PC-3 (cell line): ENCODE data around the gene TTLL1. TPM values are rescaled to one million over a fixed set of nuclear protein-coding genes. Genes with fewer than 3 reads are reported as not detected.
"Not testable (repeated sequence)": the region's sequence is repeated elsewhere in the genome, so short reads cannot be mapped to it uniquely, and the experiment has no call there.

Experiments
- ATAC-seq: fragments of 200-7000 bp; cut with Tn5 transposase; 2 replicates; pipeline ENCODE4 v1.9.1; 2020; ENCODE audit warnings: mild to moderate bottlenecking, moderate library complexity
- BruUV-seq: library from RNA; stranded (reverse); fragments of 400-500 nt; replicated peaks from 2 replicates; lab custom pipeline; 2021; lab: Mats Ljungman, UMichigan
- CTCF ChIA-PET: fragments of 300-600 bp; sonication (Branson Sonifier 250); formaldehyde crosslinking; loops from one replicate; lab custom pipeline; 2022; ENCODE audit warnings: antibody characterized with exemption; lab: Charles Lee
- POLR2A ChIA-PET: fragments of 300-600 bp; sonication (Branson Sonifier 250); formaldehyde crosslinking; loops from one replicate; lab custom pipeline; 2022; ENCODE audit warnings: antibody characterized with exemption; ENCODE audit not compliant: unreplicated experiment; lab: Charles Lee
- DNase-seq: peaks from one replicate; pipeline ENCODE4 v3.0.0-alpha.2; 2015
- H2AFZ ChIP-seq: fragments of 300-600 bp; sonication (generic); 2 replicates; pipeline ENCODE4 v1.6.0; 2016; ENCODE audit warnings: antibody characterized with exemption, low read length
- H3F3A ChIP-seq: fragments of 300-600 bp; sonication (generic); one replicate; pipeline ENCODE4 v1.6.0; 2017; ENCODE audit warnings: antibody characterized with exemption, low read length, control low read depth, mild to moderate bottlenecking; ENCODE audit not compliant: unreplicated experiment
- H3K27ac ChIP-seq: fragments of 300-600 bp; sonication (generic); 2 replicates; pipeline ENCODE4 v1.5.1; 2016; ENCODE audit warnings: mild to moderate bottlenecking, low read length
- H3K27me3 ChIP-seq: fragments of 300-600 bp; sonication (generic); 2 replicates; pipeline ENCODE4 v1.6.1; 2016; ENCODE audit warnings: low read length, mixed read lengths
- H3K36me3 ChIP-seq: fragments of 300-600 bp; sonication (generic); 2 replicates; pipeline ENCODE4 v1.6.1; 2016; ENCODE audit warnings: low read depth, mixed run types, low read length, mixed read lengths
- H3K4me1 ChIP-seq: fragments of 300-600 bp; sonication (generic); 2 replicates; pipeline ENCODE4 v1.5.1; 2016; ENCODE audit warnings: low read length; ENCODE audit not compliant: insufficient read depth
- H3K4me2 ChIP-seq: fragments of 300-600 bp; sonication (generic); 2 replicates; pipeline ENCODE4 v1.6.0; 2016; ENCODE audit warnings: low read length
- H3K4me3 ChIP-seq: fragments of 300-600 bp; sonication (generic); 2 replicates; pipeline ENCODE4 v1.5.1; 2016; ENCODE audit warnings: mild to moderate bottlenecking, low read length, mixed read lengths
- H3K79me2 ChIP-seq: fragments of 300-600 bp; sonication (generic); 2 replicates; pipeline ENCODE4 v1.6.1; 2017; ENCODE audit warnings: low read length, mixed read lengths
- H3K9ac ChIP-seq: fragments of 300-600 bp; sonication (generic); 2 replicates; pipeline ENCODE4 v1.6.0; 2016; ENCODE audit warnings: mild to moderate bottlenecking, low read length
- H3K9me2 ChIP-seq: fragments of 300-600 bp; sonication (generic); replicated peaks from 2 replicates; pipeline ENCODE4 v1.6.1; 2016; ENCODE audit warnings: mixed run types, low read length, mixed read lengths
- H3K9me3 ChIP-seq: fragments of 300-600 bp; sonication (generic); 2 replicates; pipeline ENCODE4 v1.6.1; 2016; ENCODE audit warnings: low read length, mixed read lengths
- H4K20me1 ChIP-seq: fragments of 300-600 bp; sonication (generic); 2 replicates; pipeline ENCODE4 v1.6.1; 2016; ENCODE audit warnings: low read length, mixed read lengths
- CTCF ChIP-seq: fragments of 300-600 bp; sonication (generic); conservative IDR thresholded peaks from 2 replicates; pipeline ENCODE4 v1.5.1; 2017; ENCODE audit warnings: antibody characterized with exemption, low read depth, mild to moderate bottlenecking, low read length
- EZH2 ChIP-seq: fragments of 300-600 bp; sonication (generic); IDR thresholded peaks from one replicate; pipeline ENCODE4 v1.6.1; 2017; ENCODE audit warnings: antibody characterized with exemption, mild to moderate bottlenecking, low read length; ENCODE audit not compliant: unreplicated experiment
- EZH2phosphoT487 ChIP-seq: fragments of 300-600 bp; sonication (generic); IDR thresholded peaks from 2 replicates; pipeline ENCODE4 v1.6.1; 2018; ENCODE audit warnings: mild to moderate bottlenecking, antibody characterized with exemption, low read length, borderline replicate concordance
- intact Hi-C: fragments of 100-400 bp; cut with micrococcal nuclease; formaldehyde crosslinking; loops from 2 replicates; pipeline ENCODE4 v1.9.0; 2023
- total RNA-seq: library from RNA; depleted of rRNA; stranded (reverse); fragments of >200 nt; gene quantifications from 2 replicates; pipeline ENCODE4 v1.2.3, GENCODE V29; 2014

TTLL1 gene
- total RNA-seq, 1 experiment from 2014 or later: 0.77 TPM

GRCh38 chr22:42996646-42997365 is 92.4 kb downstream of the TTLL1 start:
- ATAC-seq: no peak
- CTCF ChIA-PET: no interaction called here
- Histone ChIP-seq H3K4me1 (peaks cover 52% of the 10 kb centered on the region), H3F3A (no peaks in the 10 kb centered on the region), H3K79me2 (peaks cover 86% of the 10 kb centered on the region), H3K4me3 (no peak overlapping the region), H3K36me3 (no peaks in the 10 kb centered on the region), H3K27ac (no peak overlapping the region), H3K27me3 (no peaks in the 10 kb centered on the region), H3K4me2 (no peak overlapping the region), H2AFZ (no peak overlapping the region), H3K9ac (no peak overlapping the region), H3K9me2 (no peaks in the 10 kb centered on the region), H4K20me1 (peaks cover 10% of the 10 kb centered on the region; the same call in 1 of the 2 replicates), H3K9me3 (no peaks in the 10 kb centered on the region)
- DNase-seq: no peak
- intact Hi-C loops: no loop called here
- POLR2A ChIA-PET: no interaction called here
- BruUV-seq: no TSS peak
- no peak for TF ChIP-seq EZH2phosphoT487
- TF ChIP-seq CTCF: no peak
- no peak for TF ChIP-seq EZH2

DNA sequence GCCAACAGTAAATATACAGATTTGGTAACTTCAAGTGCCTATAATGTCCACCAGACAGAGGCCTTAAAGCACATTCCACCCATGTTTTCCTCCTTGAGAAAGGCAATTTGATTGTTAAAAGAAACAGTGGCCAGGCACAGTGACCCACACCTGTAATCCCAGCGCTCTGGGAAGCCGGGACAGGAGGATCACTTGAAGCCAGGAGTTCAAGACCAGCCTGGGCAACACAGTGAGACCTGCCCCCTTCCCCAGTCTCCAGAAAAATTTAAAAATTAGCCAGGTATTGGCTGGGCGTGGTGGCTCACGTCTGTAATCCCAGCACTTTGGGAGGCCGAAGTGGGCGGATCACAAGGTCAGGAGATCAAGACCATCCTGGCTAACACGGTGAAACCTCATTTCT is 93.5 kb downstream of the TTLL1 start:
- not testable (repeated sequence) for H3F3A ChIP-seq, ATAC-seq, H4K20me1 ChIP-seq, H3K27me3 ChIP-seq, H3K36me3 ChIP-seq, BruUV-seq, H3K9me2 ChIP-seq, H3K9me3 ChIP-seq, DNase-seq, H3K9ac ChIP-seq, H2AFZ ChIP-seq, H3K4me3 ChIP-seq
- intact Hi-C loops: loop anchor here (1.0 kb wide), 1 partner anchor 55 kb away; no protein-coding TSS in a partner anchor
- Histone ChIP-seq H3K4me2 (peak overlapping the region; percentile 61; the same call in 1 of the 2 replicates), H3K79me2 (peaks cover 86% of the 10 kb centered on the region), H3K27ac (peak overlapping the region; percentile 88), H3K4me1 (peaks cover 51% of the 10 kb centered on the region)
- POLR2A ChIA-PET: interaction anchor here (0.6 to 1.0 kb wide), 4 partner anchors 12 to 62 kb away, joined by 3 to 7 read pairs (median 4); no protein-coding TSS in a partner anchor
- CTCF ChIA-PET: interaction anchor here (0.6 to 1.1 kb wide), 5 partner anchors 18 to 128 kb away, joined by 3 to 21 read pairs (median 4); no protein-coding TSS in a partner anchor

DNA sequence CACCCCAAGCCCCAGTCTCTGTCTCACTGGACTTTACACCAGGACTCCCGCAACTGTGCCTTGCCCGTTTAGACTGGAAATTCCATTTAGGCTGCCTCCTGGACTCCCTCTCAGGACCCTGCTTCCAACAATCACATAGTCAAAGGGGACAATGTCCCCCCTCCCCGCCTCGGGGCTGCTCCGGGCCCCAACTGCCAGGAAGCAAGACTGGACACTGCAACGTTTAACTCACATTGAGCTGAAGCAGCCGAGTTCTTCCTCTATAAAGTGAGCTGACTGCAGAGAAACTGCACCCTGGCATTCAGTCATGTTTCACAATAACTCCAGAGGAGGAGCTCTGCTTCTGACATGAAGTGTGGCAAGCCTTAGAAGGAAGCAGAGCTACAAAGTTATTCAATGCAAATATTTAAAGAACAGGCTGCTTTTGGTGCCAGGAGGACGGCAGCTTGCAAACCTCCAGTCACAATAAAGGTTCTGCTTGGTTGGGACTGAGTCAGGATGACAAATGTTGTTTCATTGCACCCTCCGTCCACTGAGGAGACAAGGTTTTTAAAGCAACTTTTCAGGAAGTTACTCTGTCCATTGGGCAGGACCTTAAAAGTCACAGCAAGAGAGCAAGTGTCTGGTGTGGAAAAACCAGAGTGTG is 94.2 kb downstream of the TTLL1 start:
- Histone ChIP-seq H3K9me3 (no peaks in the 10 kb centered on the region), H3F3A (no peaks in the 10 kb centered on the region), H3K36me3 (no peaks in the 10 kb centered on the region), H3K9ac (peak overlapping the region; percentile 55), H3K4me3 (peak overlapping the region; percentile 54), H3K4me2 (peak overlapping the region; percentile 84), H4K20me1 (no peaks in the 10 kb centered on the region; the same call in 1 of the 2 replicates), H3K9me2 (no peaks in the 10 kb centered on the region), H2AFZ (no peak overlapping the region), H3K4me1 (peaks cover 51% of the 10 kb centered on the region), H3K79me2 (peaks cover 84% of the 10 kb centered on the region), H3K27ac (peak overlapping the region; percentile 88), H3K27me3 (no peaks in the 10 kb centered on the region)
- DNase-seq: peak; percentile 94
- no peak for TF ChIP-seq EZH2
- TF ChIP-seq EZH2phosphoT487: no peak
- TF ChIP-seq CTCF: no peak
- CTCF ChIA-PET: interaction anchor here (0.6 to 1.1 kb wide), 7 partner anchors 16 to 127 kb away, joined by 3 to 21 read pairs (median 3); no protein-coding TSS in a partner anchor
- ATAC-seq: peak; percentile 90
- BruUV-seq: no TSS peak
- POLR2A ChIA-PET: interaction anchor here (0.5 to 1.0 kb wide), 6 partner anchors 13 to 139 kb away, joined by 3 to 7 read pairs (median 4); no protein-coding TSS in a partner anchor
- intact Hi-C loops: loop anchor here (1.0 kb wide), 1 partner anchor 55 kb away; no protein-coding TSS in a partner anchor
